Right renal pelvis (tissue), 4 donors: ENCODE results near the gene ZNF398. TPM values are rescaled to one million over a fixed set of nuclear protein-coding genes. Genes with fewer than 3 reads are reported as not detected.
A peak's percentile ranks its signal among the peaks of the same experiment; 100 is the strongest.

Source experiments
- DNase-seq, 4 donors: peaks; one replicate each; pipeline ENCODE4 v3.0.0-alpha.2; 2013; ENCODE audit warnings: low read depth in 4 of 4, low spot score in 3 of 4, missing footprints in 1 of 4
- polyA plus RNA-seq, 4 donors: library from polyadenylated mRNA; unstranded; fragments of 120-200 nt; gene quantifications; one replicate each; pipeline ENCODE4 v1.2.1, GENCODE V29; 2013; ENCODE audit not compliant: insufficient read length in 4 of 4

Gene ZNF398
- polyA plus RNA-seq, 4 donors: 13.1 to 15.0 (median 14.2) TPM

GRCh38 chr7:149195180-149196150, 48.2 kb downstream of the ZNF398 start, which contains the start of gene ZNF282:
Gene ZNF282 (plus strand): TSS chr7:149195546. CDS start chr7:149195590, 44 bp downstream.
- peak; percentile 74 to 83 (median 78) for DNase-seq

GRCh38 chr7:149196151-149196704, 49.0 kb downstream of the ZNF398 start:
- no peak for DNase-seq

GRCh38 chr7:149196705-149197171, 49.5 kb downstream of the ZNF398 start:
- no peak for DNase-seq

GRCh38 chr7:149197675-149198074, 50.4 kb downstream of the ZNF398 start:
- no peak for DNase-seq

GRCh38 chr7:149198161-149198816, 51.0 kb downstream of the ZNF398 start:
- no peak for DNase-seq

- DNase-seq: no peak
Observed at GRCh38 chr7:149199234-149199995, 52.2 kb downstream of the ZNF398 start.

- DNase-seq: no peak
Observed at GRCh38 chr7:149202831-149203231, 55.6 kb downstream of the ZNF398 start.

GRCh38 chr7:149205690-149206381, 58.6 kb downstream of the ZNF398 start:
- no peak for DNase-seq

- DNase-seq: no peak
Observed at GRCh38 chr7:149207324-149208035, 60.2 kb downstream of the ZNF398 start.

GRCh38 chr7:149209518-149210269, 62.4 kb downstream of the ZNF398 start:
- DNase-seq: no peak

GRCh38 chr7:149210551-149210950, 63.3 kb downstream of the ZNF398 start:
- DNase-seq: no peak

- no peak for DNase-seq
Observed at GRCh38 chr7:149214020-149214720, 66.9 kb downstream of the ZNF398 start.

- DNase-seq: no peak
Observed at GRCh38 chr7:149216402-149216801, 69.1 kb downstream of the ZNF398 start.

- no peak for DNase-seq
Observed at GRCh38 chr7:149217570-149217969, 70.3 kb downstream of the ZNF398 start.

- DNase-seq: no peak
Observed at GRCh38 chr7:149218469-149219420, 71.5 kb downstream of the ZNF398 start.

GRCh38 chr7:149220534-149220933, 73.3 kb downstream of the ZNF398 start:
- DNase-seq: no peak

- no peak for DNase-seq
Observed at GRCh38 chr7:149223176-149223575, 75.9 kb downstream of the ZNF398 start.
